K562 treated with DMSO at 1 percent for 12 hours (cell line): Measurements from ENCODE around the gene RGPD4. TPM values are rescaled to one million over a fixed set of nuclear protein-coding genes. Genes with fewer than 3 reads are reported as not detected.

Experiments
- total RNA-seq: library from RNA; unstranded; fragments of 300-600 nt; gene quantifications from 2 replicates; pipeline ENCODE4 v1.2.3, GENCODE V29; 2022; ENCODE audit not compliant: insufficient read depth

The RGPD4 gene
- not detected in 2 replicates for total RNA-seq

GRCh38 chr2:107826749-107827148 lies at the start of gene RGPD4:
TSS of gene RGPD4 (plus strand) at chr2:107826892. CDS start at chr2:107827014, 122 bp downstream.

Other genes with a start within 250 kb of the RGPD4 start
- not detected in 2 replicates for gene SLC5A7, start 159.6 kb downstream of the RGPD4 start, total RNA-seq